DOHH2 (cell line): ENCODE results near the gene PHKA2.

Experiments used
- EZH2phosphoT487 ChIP-seq: fragments of 200-600 bp; sonication (generic); IDR thresholded peaks from 2 replicates; pipeline ENCODE4 v1.6.1; 2017; ENCODE audit warnings: borderline replicate concordance, mild to moderate bottlenecking, antibody characterized with exemption, low read length, moderate library complexity, mixed read lengths
- TF ChIP-seq, protein P1 (sequence below): fragments of 200-600 bp; sonication (generic); IDR thresholded peaks from one replicate; pipeline ENCODE4 v1.5.1; 2014; ENCODE audit warnings: antibody characterized with exemption, mild to moderate bottlenecking, low read depth, low read length; ENCODE audit not compliant: poor library complexity, severe bottlenecking

- TF ChIP-seq EZH2phosphoT487: no peak
- TF ChIP-seq, protein P1, sequence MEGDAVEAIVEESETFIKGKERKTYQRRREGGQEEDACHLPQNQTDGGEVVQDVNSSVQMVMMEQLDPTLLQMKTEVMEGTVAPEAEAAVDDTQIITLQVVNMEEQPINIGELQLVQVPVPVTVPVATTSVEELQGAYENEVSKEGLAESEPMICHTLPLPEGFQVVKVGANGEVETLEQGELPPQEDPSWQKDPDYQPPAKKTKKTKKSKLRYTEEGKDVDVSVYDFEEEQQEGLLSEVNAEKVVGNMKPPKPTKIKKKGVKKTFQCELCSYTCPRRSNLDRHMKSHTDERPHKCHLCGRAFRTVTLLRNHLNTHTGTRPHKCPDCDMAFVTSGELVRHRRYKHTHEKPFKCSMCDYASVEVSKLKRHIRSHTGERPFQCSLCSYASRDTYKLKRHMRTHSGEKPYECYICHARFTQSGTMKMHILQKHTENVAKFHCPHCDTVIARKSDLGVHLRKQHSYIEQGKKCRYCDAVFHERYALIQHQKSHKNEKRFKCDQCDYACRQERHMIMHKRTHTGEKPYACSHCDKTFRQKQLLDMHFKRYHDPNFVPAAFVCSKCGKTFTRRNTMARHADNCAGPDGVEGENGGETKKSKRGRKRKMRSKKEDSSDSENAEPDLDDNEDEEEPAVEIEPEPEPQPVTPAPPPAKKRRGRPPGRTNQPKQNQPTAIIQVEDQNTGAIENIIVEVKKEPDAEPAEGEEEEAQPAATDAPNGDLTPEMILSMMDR: no peak
These were observed 23.1 kb upstream of the PHKA2 start for GRCh38 chrX:19007011-19007410.
